Transverse colon (tissue), 4 donors: Measurements from ENCODE around the gene MACF1. TPM values are rescaled to one million over a fixed set of nuclear protein-coding genes. Genes with fewer than 3 reads are reported as not detected.

Experiments used
- DNase-seq: peaks from one replicate; pipeline ENCODE4 v3.0.0-alpha.2; 2019
- H3K27ac ChIP-seq, 4 donors: fragments of 200-600 bp; sonication (generic); 2 replicates each; pipeline ENCODE4 v1.5.1; 2016 to 2018; ENCODE audit warnings: inconsistent platforms in 4 of 4
- H3K27me3 ChIP-seq: fragments of 200-600 bp; sonication (generic); 2 replicates; pipeline ENCODE4 v1.5.1; 2017; ENCODE audit warnings: inconsistent platforms
- H3K36me3 ChIP-seq, 4 donors: fragments of 200-600 bp; sonication (generic); 2 replicates each; pipeline ENCODE4 v1.5.1; 2017 to 2019; ENCODE audit warnings: inconsistent platforms in 4 of 4
- H3K4me1 ChIP-seq, 4 donors: fragments of 200-600 bp; sonication (generic); 2 replicates each; pipeline ENCODE4 v1.5.1; 2017 to 2020; ENCODE audit warnings: inconsistent platforms in 4 of 4
- H3K4me3 ChIP-seq, 4 donors: fragments of 200-600 bp; sonication (generic); 1 replicate in 1 of 4; 2 replicates in 3 of 4; pipeline versions ENCODE4 v1.5.1 to v1.6.1; 2017 to 2019; ENCODE audit warnings: inconsistent platforms in 4 of 4
- H3K9me3 ChIP-seq, 2 donors: fragments of 200-600 bp; sonication (generic); 2 replicates each; pipeline ENCODE4 v1.5.1; 2017 to 2019; ENCODE audit warnings: inconsistent platforms in 2 of 2
- CTCF ChIP-seq, 5 experiments: fragments of 200-600 bp in 3 of 5; fragments of 450-650 bp in 2 of 5; sonication (generic) in 3 of 5; IDR thresholded peaks; 1 replicate in 2 of 5; 2 replicates in 3 of 5; pipeline ENCODE4 v1.5.1; 2016 to 2017; ENCODE audit warnings: antibody characterized with exemption in 5 of 5, inconsistent platforms in 3 of 5, mild to moderate bottlenecking in 2 of 5, moderate library complexity in 1 of 5
- EP300 ChIP-seq: sonication (generic); formaldehyde crosslinking; IDR thresholded peaks from one replicate; pipeline ENCODE4 v1.6.1; 2017; ENCODE audit warnings: antibody characterized with exemption, low read depth
- POLR2A ChIP-seq: fragments of 450-650 bp; IDR thresholded peaks from one replicate; pipeline ENCODE4 v1.6.1; 2016; ENCODE audit warnings: antibody characterized with exemption, mild to moderate bottlenecking, moderate library complexity
- POLR2AphosphoS5 ChIP-seq, 3 donors: sonication (generic); formaldehyde crosslinking; IDR thresholded peaks; one replicate each; pipeline ENCODE4 v1.6.1; 2016; ENCODE audit warnings: antibody characterized with exemption in 3 of 3
- WGBS, 2 donors: methylation state at CpG; one replicate each; pipeline ENCODE4 v1.1.5; 2018; ENCODE audit warnings: low coverage in 1 of 2; 5-methylcytosine and 5-hydroxymethylcytosine counted together
- in situ Hi-C, 4 donors: fragments of 200-750 bp; cut with MboI; loops; one replicate each; pipeline versions ENCODE4 v1.15.0 to v1.15.1; 2017; ENCODE audit warnings: low sequenced_read_pairs in 3 of 4, low pct_ligation_motif_present in 1 of 4, low pct_unique_long_range_greater_than_20kb in 1 of 4
- intact Hi-C: fragments of 100-400 bp; cut with DNase I; formaldehyde crosslinking; loops from one replicate; pipeline ENCODE4 v1.15.1; 2023; ENCODE audit warnings: low total_unique reads
- total RNA-seq, 4 donors: library from RNA; depleted of rRNA; stranded (reverse); fragments of >200 nt; gene quantifications; one replicate each; pipeline ENCODE4 v1.1.0, GENCODE V29; 2016

Gene MACF1
- total RNA-seq, 4 donors from 2014 or later: 190 to 300 (median 254) TPM

DNA sequence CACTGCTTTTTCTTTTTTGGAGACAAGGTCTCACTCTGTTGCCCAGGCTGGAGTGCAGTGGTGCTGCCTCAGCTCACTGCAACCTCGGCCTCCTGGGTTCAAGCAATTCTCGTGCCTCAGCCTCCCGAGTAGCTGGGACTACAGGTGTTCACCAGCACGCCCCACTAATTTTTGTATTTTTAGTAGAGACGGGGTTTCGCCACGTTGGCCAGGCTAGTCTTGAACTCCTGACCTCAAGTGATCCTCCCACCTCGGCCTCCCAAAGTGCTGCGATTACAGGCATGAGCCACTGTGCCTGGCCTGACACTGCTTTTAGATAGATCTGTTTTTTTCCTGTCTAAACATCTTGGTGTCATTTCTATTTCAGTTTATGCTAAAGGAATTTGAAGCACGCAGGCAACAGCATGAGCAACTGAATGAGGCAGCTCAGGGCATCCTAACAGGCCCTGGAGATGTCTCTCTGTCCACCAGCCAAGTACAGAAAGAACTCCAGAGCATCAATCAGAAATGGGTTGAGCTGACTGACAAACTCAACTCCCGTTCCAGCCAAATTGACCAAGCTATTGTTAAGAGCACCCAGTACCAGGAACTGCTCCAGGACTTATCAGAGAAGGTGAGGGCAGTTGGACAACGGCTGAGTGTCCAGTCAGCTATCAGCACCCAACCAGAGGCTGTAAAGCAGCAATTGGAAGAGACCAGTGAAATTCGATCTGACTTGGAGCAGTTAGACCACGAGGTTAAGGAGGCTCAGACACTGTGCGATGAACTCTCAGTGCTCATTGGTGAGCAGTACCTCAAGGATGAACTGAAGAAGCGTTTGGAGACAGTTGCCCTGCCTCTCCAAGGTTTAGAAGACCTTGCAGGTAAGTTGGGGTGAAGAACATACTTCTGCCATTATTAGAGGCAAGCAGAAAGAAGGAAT lies 180.8 kb downstream of the MACF1 start:
- H3K4me1 ChIP-seq: peaks cover 0 to 4% (median 0%) of the 10 kb centered on the region in 4 donors
- H3K4me3 ChIP-seq: no peak overlapping the region
- H3K36me3 ChIP-seq: peaks cover 0 to 67% (median 23%) of the 10 kb centered on the region in 4 donors
- H3K27ac ChIP-seq: peak overlapping the region; percentile 24 to 59 (median 56)
- intact Hi-C loops: no loop called here
- in situ Hi-C loops: no loop called here
- TF ChIP-seq POLR2AphosphoS5 (IDR thresholded peaks at IDR 0.05) (no peak), CTCF (IDR thresholded peaks at IDR 0.05) (no peak), EP300 (no peak), POLR2A (no peak)
- no peak for DNase-seq
- no peaks in the 10 kb centered on the region for H3K9me3 ChIP-seq
- 85 to 100% methylated on average over 4 to 16 of the region's 16 CpGs for WGBS, 2 donors
- H3K27me3 ChIP-seq: no peaks in the 10 kb centered on the region

DNA sequence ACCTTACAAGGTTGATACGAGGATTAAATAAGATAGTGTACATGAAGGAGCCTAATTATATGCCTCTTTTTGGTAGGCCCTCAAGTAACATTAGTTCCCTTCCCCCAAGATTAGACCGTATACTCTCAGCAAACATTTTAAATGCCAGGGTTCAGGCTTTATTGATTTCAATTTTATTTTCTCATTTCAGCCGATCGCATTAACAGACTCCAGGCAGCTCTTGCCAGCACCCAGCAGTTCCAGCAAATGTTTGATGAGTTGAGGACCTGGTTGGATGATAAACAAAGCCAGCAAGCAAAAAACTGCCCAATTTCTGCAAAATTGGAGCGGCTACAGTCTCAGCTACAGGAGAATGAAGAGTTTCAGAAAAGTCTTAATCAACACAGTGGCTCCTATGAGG lies 182.5 kb downstream of the MACF1 start:
- Histone ChIP-seq H3K4me1 (peaks cover 0 to 13% (median 5%) of the 10 kb centered on the region in 4 donors), H3K36me3 (peaks cover 0 to 52% (median 18%) of the 10 kb centered on the region in 4 donors)
- WGBS, 2 donors: 77 to 84% methylated on average over 4 to 5 of the region's 5 CpGs

GRCh38 chr1:39387452-39387851 lies 183.0 kb downstream of the MACF1 start:
- no peak for TF ChIP-seq POLR2A
- no peak for TF ChIP-seq EP300
- TF ChIP-seq POLR2AphosphoS5 (IDR thresholded peaks at IDR 0.05): no peak
- no peak for TF ChIP-seq CTCF (IDR thresholded peaks at IDR 0.05)
- Histone ChIP-seq H3K4me3 (no peak overlapping the region), H3K36me3 (peaks cover 0 to 47% (median 16%) of the 10 kb centered on the region in 4 donors), H3K27ac (peak overlapping the region; percentile 2 to 26 (median 12)), H3K27me3 (no peaks in the 10 kb centered on the region), H3K4me1 (peaks cover 0 to 17% (median 9%) of the 10 kb centered on the region in 4 donors), H3K9me3 (no peaks in the 10 kb centered on the region)
- intact Hi-C loops: no loop called here
- in situ Hi-C loops: no loop called here
- WGBS, 2 donors: 84 to 100% methylated on average over 1 to 4 of the region's 4 CpGs
- DNase-seq: no peak

More for the DNA sequence above, 182.5 kb downstream of the MACF1 start:
- H3K27me3 ChIP-seq: no peaks in the 10 kb centered on the region
- no peak for DNase-seq
- no peak overlapping the region for H3K4me3 ChIP-seq
- no peaks in the 10 kb centered on the region for H3K9me3 ChIP-seq
- intact Hi-C loops (no loop called here), in situ Hi-C loops (no loop called here)
- TF ChIP-seq EP300: no peak
- TF ChIP-seq POLR2AphosphoS5 (IDR thresholded peaks at IDR 0.05): no peak
- TF ChIP-seq POLR2A: no peak
- no peak for TF ChIP-seq CTCF (IDR thresholded peaks at IDR 0.05)
- peak overlapping the region in 3 of 4 donors; percentile 6 to 26 (median 17) for H3K27ac ChIP-seq

- Histone ChIP-seq H3K36me3 (peaks cover 0 to 16% (median 8%) of the 10 kb centered on the region in 4 donors), H3K4me1 (peaks cover 22 to 46% (median 38%) of the 10 kb centered on the region in 4 donors), H3K9me3 (no peaks in the 10 kb centered on the region), H3K4me3 (no peak overlapping the region), H3K27ac (peak overlapping the region; percentile 57 to 68 (median 66)), H3K27me3 (no peaks in the 10 kb centered on the region)
- in situ Hi-C loops: no loop called here
- WGBS, 2 donors: 43 to 50% methylated on average over 4 to 5 of the region's 5 CpGs
- no peak for DNase-seq
- intact Hi-C loops: no loop called here
- TF ChIP-seq POLR2A: no peak
- TF ChIP-seq EP300: no peak
- no peak for TF ChIP-seq POLR2AphosphoS5 (IDR thresholded peaks at IDR 0.05)
- TF ChIP-seq CTCF (IDR thresholded peaks at IDR 0.05): no peak
Observed at GRCh38 chr1:39391691-39392679, 187.5 kb downstream of the MACF1 start.
